ENCODE data around the gene SDK1. TPM values are rescaled to one million over a fixed set of nuclear protein-coding genes. Genes with fewer than 3 reads are reported as not detected.

The SDK1 gene
- total RNA-seq, 1 experiment from 2014 or later, result 9.3 TPM

DNA sequence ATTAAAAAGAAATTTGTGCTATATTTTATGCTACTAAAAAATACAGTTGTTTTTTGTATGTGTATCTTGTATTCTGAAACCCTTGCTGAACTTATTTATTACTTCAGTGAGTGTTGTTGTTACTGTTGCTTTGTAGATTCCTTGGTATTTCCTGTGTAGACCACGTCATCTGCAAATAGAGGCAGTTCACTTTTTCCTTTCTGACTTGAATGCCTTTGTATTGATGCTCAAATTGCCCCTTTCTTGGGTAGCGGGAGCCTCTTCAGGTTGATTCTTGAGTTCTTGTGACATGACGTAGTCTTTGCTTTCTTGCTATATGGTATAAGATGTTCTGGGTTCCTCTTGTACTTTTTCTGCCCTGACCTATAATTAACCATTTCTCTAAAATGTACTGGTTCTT is 504.1 kb downstream of the SDK1 start (continued):
- TF ChIP-seq, protein P1, sequence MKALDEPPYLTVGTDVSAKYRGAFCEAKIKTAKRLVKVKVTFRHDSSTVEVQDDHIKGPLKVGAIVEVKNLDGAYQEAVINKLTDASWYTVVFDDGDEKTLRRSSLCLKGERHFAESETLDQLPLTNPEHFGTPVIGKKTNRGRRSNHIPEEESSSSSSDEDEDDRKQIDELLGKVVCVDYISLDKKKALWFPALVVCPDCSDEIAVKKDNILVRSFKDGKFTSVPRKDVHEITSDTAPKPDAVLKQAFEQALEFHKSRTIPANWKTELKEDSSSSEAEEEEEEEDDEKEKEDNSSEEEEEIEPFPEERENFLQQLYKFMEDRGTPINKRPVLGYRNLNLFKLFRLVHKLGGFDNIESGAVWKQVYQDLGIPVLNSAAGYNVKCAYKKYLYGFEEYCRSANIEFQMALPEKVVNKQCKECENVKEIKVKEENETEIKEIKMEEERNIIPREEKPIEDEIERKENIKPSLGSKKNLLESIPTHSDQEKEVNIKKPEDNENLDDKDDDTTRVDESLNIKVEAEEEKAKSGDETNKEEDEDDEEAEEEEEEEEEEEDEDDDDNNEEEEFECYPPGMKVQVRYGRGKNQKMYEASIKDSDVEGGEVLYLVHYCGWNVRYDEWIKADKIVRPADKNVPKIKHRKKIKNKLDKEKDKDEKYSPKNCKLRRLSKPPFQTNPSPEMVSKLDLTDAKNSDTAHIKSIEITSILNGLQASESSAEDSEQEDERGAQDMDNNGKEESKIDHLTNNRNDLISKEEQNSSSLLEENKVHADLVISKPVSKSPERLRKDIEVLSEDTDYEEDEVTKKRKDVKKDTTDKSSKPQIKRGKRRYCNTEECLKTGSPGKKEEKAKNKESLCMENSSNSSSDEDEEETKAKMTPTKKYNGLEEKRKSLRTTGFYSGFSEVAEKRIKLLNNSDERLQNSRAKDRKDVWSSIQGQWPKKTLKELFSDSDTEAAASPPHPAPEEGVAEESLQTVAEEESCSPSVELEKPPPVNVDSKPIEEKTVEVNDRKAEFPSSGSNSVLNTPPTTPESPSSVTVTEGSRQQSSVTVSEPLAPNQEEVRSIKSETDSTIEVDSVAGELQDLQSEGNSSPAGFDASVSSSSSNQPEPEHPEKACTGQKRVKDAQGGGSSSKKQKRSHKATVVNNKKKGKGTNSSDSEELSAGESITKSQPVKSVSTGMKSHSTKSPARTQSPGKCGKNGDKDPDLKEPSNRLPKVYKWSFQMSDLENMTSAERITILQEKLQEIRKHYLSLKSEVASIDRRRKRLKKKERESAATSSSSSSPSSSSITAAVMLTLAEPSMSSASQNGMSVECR (CRISPR knock-in tag; IDR thresholded peaks at IDR 0.05; ENCODE audit: borderline replicate concordance), result no peak

DNA sequence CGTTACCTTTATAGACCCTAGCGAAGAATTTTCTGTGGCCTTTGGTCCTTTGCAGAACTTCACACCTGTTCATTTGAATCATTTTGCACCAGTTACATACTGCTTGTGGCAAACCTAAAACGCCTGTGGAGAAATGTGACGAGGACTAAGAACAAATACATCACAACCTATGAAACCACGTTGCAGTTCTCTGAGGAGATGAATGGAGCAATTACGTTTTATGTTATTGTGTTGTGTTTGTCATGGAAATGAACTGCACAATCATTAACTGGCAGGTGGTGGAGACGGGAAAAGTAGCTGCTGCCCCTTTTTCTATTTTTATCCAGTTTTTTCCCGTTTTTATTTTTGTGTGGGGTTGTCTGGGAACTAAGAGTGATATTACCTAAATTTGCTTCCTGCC is 505.5 kb downstream of the SDK1 start:
- Mint-ChIP-seq H3K27ac (no peak overlapping the region), H3K9me3 (no peaks in the 10 kb centered on the region), H3K4me1 (peaks cover 36% of the 10 kb centered on the region), H3K36me3 (no peaks in the 10 kb centered on the region), H3K4me3 (no peak overlapping the region), H3K27me3 (ENCODE audit: low read depth) (no peaks in the 10 kb centered on the region)
- TF ChIP-seq, protein P2, sequence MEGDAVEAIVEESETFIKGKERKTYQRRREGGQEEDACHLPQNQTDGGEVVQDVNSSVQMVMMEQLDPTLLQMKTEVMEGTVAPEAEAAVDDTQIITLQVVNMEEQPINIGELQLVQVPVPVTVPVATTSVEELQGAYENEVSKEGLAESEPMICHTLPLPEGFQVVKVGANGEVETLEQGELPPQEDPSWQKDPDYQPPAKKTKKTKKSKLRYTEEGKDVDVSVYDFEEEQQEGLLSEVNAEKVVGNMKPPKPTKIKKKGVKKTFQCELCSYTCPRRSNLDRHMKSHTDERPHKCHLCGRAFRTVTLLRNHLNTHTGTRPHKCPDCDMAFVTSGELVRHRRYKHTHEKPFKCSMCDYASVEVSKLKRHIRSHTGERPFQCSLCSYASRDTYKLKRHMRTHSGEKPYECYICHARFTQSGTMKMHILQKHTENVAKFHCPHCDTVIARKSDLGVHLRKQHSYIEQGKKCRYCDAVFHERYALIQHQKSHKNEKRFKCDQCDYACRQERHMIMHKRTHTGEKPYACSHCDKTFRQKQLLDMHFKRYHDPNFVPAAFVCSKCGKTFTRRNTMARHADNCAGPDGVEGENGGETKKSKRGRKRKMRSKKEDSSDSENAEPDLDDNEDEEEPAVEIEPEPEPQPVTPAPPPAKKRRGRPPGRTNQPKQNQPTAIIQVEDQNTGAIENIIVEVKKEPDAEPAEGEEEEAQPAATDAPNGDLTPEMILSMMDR (IDR thresholded peaks at IDR 0.05), result no peak
- no peak for TF ChIP-seq ZNF232 (CRISPR knock-in tag; IDR thresholded peaks at IDR 0.05)
- no peak for DNase-seq (ENCODE audit: low spot score)
- no peak for ATAC-seq
- ChIA-PET POLR2A (no interaction called here), CTCF (no interaction called here)

DNA sequence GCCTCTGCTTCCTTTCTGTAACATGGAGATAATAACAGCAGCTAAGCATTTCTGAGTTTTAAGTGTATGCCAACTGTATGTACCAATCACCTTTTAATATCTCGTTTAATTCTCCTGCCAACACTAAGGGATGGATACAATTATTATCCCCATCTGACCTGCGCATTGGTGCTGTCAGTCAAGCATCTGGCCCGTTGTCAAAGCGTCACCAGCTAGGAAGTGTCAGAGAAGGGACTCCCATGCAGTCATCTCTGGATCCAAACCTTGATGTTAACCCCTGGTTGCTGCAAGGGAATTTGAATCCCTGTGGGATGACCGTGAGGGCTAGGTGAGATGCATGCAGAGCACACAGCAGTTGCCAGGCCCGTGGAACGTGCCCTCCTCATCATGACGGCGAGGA is 506.8 kb downstream of the SDK1 start:
- Mint-ChIP-seq H3K27ac (no peak overlapping the region), H3K27me3 (ENCODE audit: low read depth) (no peaks in the 10 kb centered on the region), H3K4me3 (no peak overlapping the region), H3K4me1 (peaks cover 36% of the 10 kb centered on the region), H3K36me3 (no peaks in the 10 kb centered on the region), H3K9me3 (no peaks in the 10 kb centered on the region)
- ATAC-seq (no peak), DNase-seq (ENCODE audit: low spot score) (no peak)
- TF ChIP-seq ZNF396 (CRISPR knock-in tag; IDR thresholded peaks at IDR 0.05; ENCODE audit: borderline replicate concordance), result no peak
- TF ChIP-seq, protein P3, sequence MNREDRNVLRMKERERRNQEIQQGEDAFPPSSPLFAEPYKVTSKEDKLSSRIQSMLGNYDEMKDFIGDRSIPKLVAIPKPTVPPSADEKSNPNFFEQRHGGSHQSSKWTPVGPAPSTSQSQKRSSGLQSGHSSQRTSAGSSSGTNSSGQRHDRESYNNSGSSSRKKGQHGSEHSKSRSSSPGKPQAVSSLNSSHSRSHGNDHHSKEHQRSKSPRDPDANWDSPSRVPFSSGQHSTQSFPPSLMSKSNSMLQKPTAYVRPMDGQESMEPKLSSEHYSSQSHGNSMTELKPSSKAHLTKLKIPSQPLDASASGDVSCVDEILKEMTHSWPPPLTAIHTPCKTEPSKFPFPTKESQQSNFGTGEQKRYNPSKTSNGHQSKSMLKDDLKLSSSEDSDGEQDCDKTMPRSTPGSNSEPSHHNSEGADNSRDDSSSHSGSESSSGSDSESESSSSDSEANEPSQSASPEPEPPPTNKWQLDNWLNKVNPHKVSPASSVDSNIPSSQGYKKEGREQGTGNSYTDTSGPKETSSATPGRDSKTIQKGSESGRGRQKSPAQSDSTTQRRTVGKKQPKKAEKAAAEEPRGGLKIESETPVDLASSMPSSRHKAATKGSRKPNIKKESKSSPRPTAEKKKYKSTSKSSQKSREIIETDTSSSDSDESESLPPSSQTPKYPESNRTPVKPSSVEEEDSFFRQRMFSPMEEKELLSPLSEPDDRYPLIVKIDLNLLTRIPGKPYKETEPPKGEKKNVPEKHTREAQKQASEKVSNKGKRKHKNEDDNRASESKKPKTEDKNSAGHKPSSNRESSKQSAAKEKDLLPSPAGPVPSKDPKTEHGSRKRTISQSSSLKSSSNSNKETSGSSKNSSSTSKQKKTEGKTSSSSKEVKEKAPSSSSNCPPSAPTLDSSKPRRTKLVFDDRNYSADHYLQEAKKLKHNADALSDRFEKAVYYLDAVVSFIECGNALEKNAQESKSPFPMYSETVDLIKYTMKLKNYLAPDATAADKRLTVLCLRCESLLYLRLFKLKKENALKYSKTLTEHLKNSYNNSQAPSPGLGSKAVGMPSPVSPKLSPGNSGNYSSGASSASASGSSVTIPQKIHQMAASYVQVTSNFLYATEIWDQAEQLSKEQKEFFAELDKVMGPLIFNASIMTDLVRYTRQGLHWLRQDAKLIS (CRISPR knock-in tag; IDR thresholded peaks at IDR 0.05; ENCODE audit: borderline replicate concordance), result no peak
- no peak for TF ChIP-seq GABPB1 (CRISPR knock-in tag; IDR thresholded peaks at IDR 0.05)
- TF ChIP-seq ZBTB21 (CRISPR knock-in tag; IDR thresholded peaks at IDR 0.05; ENCODE audit: borderline replicate concordance), result no peak
- TF ChIP-seq, protein P1 (CRISPR knock-in tag; IDR thresholded peaks at IDR 0.05; ENCODE audit: borderline replicate concordance), result no peak
- POLR2A ChIA-PET, result no interaction called here
- CTCF ChIA-PET, result no interaction called here

Measured in WTC11 (cell line).